ENCODE data around the gene SLC27A5. TPM values are rescaled to one million over a fixed set of nuclear protein-coding genes. Genes with fewer than 3 reads are reported as not detected.

Gene SLC27A5
- total and polyA plus RNA-seq, 2 of the 4 experiments (the other 2 are of a cell fraction): 7.7 to 11.2 TPM

- ChIA-PET CTCF (no interaction called here), POLR2A (ENCODE audit: unreplicated experiment) (no interaction called here)
- no peak for TF ChIP-seq RAD21 (IDR thresholded peaks at IDR 0.05; ENCODE audit: low read length)
- TF ChIP-seq BHLHE40 (IDR thresholded peaks at IDR 0.05; ENCODE audit: low read depth, low read length): no peak
- no peak for TF ChIP-seq CTCF (conservative IDR thresholded peaks at IDR 0.05; ENCODE audit: low read depth, low read length)
- TF ChIP-seq MAFK (IDR thresholded peaks at IDR 0.05; ENCODE audit: low read depth, low read length): no peak
- TF ChIP-seq RCOR1 (IDR thresholded peaks at IDR 0.05; ENCODE audit: insufficient replicate concordance, low read length): no peak
- TF ChIP-seq USF2 (IDR thresholded peaks at IDR 0.05; ENCODE audit: low read depth, low read length): no peak
- TF ChIP-seq CHD1 (IDR thresholded peaks at IDR 0.05; ENCODE audit: low read depth, low read length): no peak
- no peak for TF ChIP-seq MAZ (IDR thresholded peaks at IDR 0.05; ENCODE audit: borderline replicate concordance, low read depth, low read length)
- TF ChIP-seq MXI1 (IDR thresholded peaks at IDR 0.05; ENCODE audit: borderline replicate concordance, low read depth, low read length): no peak
- TF ChIP-seq NFE2L2 (IDR thresholded peaks at IDR 0.05; ENCODE audit: low read depth, low read length): no peak
- TF ChIP-seq RFX5 (IDR thresholded peaks at IDR 0.05; ENCODE audit: low read depth, low read length): no peak
- no peak overlapping the region for H2BK5ac ChIP-seq (ENCODE audit: low read depth, low read length, poor library complexity, severe bottlenecking)
- no peak overlapping the region for H3K23ac ChIP-seq (ENCODE audit: low read depth, low read length)
- H2AFZ ChIP-seq (replicated peaks; ENCODE audit: low read length, poor library complexity): no peak overlapping the region
- TSS peak; percentile 59 for BruUV-seq (replicated peaks)
- peaks cover 27 to 65% of the 10 kb centered on the region in 2 experiments for H3K79me1 ChIP-seq (ENCODE audit: low read depth in 1 of 2, low read length in 2 of 2)
- dilution Hi-C loops (cut with HindIII; ENCODE audit: low sequenced_read_pairs, unreplicated experiment): no loop called here
- H3K56ac ChIP-seq (ENCODE audit: extremely low read depth, insufficient read depth, low read length): no peak overlapping the region
- in situ Hi-C loops (cut with MboI; ENCODE audit: low sequenced_read_pairs): no loop called here
- H3K18ac ChIP-seq (ENCODE audit: low read depth, low read length): no peak overlapping the region
- H3K14ac ChIP-seq (replicated peaks; ENCODE audit: low read depth, low read length): no peak overlapping the region
- intact Hi-C loops (cut with micrococcal nuclease): no loop called here
- H3K4ac ChIP-seq (ENCODE audit: low read depth, low read length): no peak overlapping the region
- WGBS, 2 experiments (ENCODE audit: extremely low coverage in 2 of 2, insufficient read length in 1 of 2): 100% methylated on average over 2 of the region's 16 CpGs; no CpG with 5 or more reads in 1 of the 2 experiments
- no peaks in the 10 kb centered on the region for H3K9me3 ChIP-seq (ENCODE audit: control insufficient read depth, insufficient read depth, low read length)
- peaks cover 29% of the 10 kb centered on the region for H3K9me1 ChIP-seq (ENCODE audit: insufficient read depth, low read length)
- H3K27ac ChIP-seq (ENCODE audit: insufficient read depth, low read length): no peak overlapping the region
- no peak overlapping the region for H2BK20ac ChIP-seq (ENCODE audit: low read depth, low read length)
- no peak overlapping the region for H3K4me2 ChIP-seq (ENCODE audit: low read depth, low read length)
- no peak overlapping the region for H3K4me3 ChIP-seq (ENCODE audit: insufficient read depth, low read depth, low read length)
- no peak overlapping the region for H3K9ac ChIP-seq (ENCODE audit: low read depth, low read length)
- no peak overlapping the region for H4K91ac ChIP-seq (ENCODE audit: insufficient read depth, low read depth, low read length)
- no peaks in the 10 kb centered on the region for H3K27me3 ChIP-seq (ENCODE audit: control insufficient read depth, insufficient read depth, low read length)
- ATAC-seq (ENCODE audit: low read depth) (no peak), DNase-seq (no peak)
- no peak overlapping the region for H4K5ac ChIP-seq (ENCODE audit: low read depth, low read length)
- H4K20me1 ChIP-seq (ENCODE audit: insufficient read depth, low read length): peaks cover 21% of the 10 kb centered on the region
- H3K4me1 ChIP-seq (ENCODE audit: control insufficient read depth, insufficient read depth, low read length): peaks cover 22% of the 10 kb centered on the region
- peaks cover 28% of the 10 kb centered on the region for H3K36me3 ChIP-seq (ENCODE audit: control insufficient read depth, insufficient read depth, low read length)
- no peak overlapping the region; the same call in 1 of the 2 replicates for H2AK5ac ChIP-seq (ENCODE audit: low read depth, low read length)
- peak overlapping the region; percentile 3 for H2AK9ac ChIP-seq (replicated peaks; ENCODE audit: low read depth, low read length, poor library complexity)
- H2BK120ac ChIP-seq (ENCODE audit: low read depth, low read length): no peak overlapping the region
- H2BK15ac ChIP-seq (ENCODE audit: low read depth, low read length): no peak overlapping the region
- H4K8ac ChIP-seq (ENCODE audit: low read depth in 2 of 2, low read length in 2 of 2): no peak overlapping the region
Measured at GRCh38 chr19:58555920-58556621, 44.3 kb upstream of the SLC27A5 start.
